GM23338 (cell line): Measurements from ENCODE around the gene FSD1. TPM values are rescaled to one million over a fixed set of nuclear protein-coding genes. Genes with fewer than 3 reads are reported as not detected.

Experiments
- ATAC-seq: fragments of 200-7000 bp; cut with Tn5 transposase; 3 replicates; pipeline ENCODE4 v1.9.1; 2020
- DNase-seq: peaks from one replicate; pipeline ENCODE4 v3.0.0-alpha.2; 2015; ENCODE audit warnings: low spot score
- H2AFZ ChIP-seq: fragments of 200-600 bp; sonication (generic); 2 replicates; pipeline ENCODE4 v1.8.0; 2016; ENCODE audit warnings: antibody characterized with exemption, mild to moderate bottlenecking, moderate library complexity
- H3F3A ChIP-seq: fragments of 200-600 bp; sonication (generic); replicated peaks from 2 replicates; pipeline ENCODE4 v1.8.0; 2017; ENCODE audit warnings: antibody characterized with exemption, mixed run types, low read depth
- H3K27ac ChIP-seq: fragments of 200-600 bp; sonication (generic); 2 replicates; pipeline ENCODE4 v1.6.1; 2016; ENCODE audit warnings: low read depth
- H3K27me3 ChIP-seq: fragments of 200-600 bp; sonication (generic); 2 replicates; pipeline ENCODE4 v1.8.0; 2016; ENCODE audit warnings: mild to moderate bottlenecking, mixed run types, moderate library complexity; ENCODE audit not compliant: insufficient read depth
- H3K36me3 ChIP-seq: fragments of 200-600 bp; sonication (generic); 2 replicates; pipeline ENCODE4 v1.8.0; 2016; ENCODE audit warnings: mild to moderate bottlenecking; ENCODE audit not compliant: insufficient read depth
- H3K4me1 ChIP-seq: fragments of 200-600 bp; sonication (generic); 2 replicates; pipeline ENCODE4 v1.8.0; 2016; ENCODE audit warnings: mild to moderate bottlenecking, moderate library complexity; ENCODE audit not compliant: insufficient read depth
- H3K4me2 ChIP-seq: fragments of 200-600 bp; sonication (generic); 2 replicates; pipeline ENCODE4 v1.7.1; 2017; ENCODE audit warnings: mixed run types
- H3K4me3 ChIP-seq: fragments of 200-600 bp; sonication (generic); 2 replicates; pipeline ENCODE4 v1.6.1; 2016; ENCODE audit warnings: mixed run types
- H3K79me2 ChIP-seq: fragments of 200-600 bp; sonication (generic); replicated peaks from 2 replicates; pipeline ENCODE4 v1.8.0; 2017; ENCODE audit warnings: mild to moderate bottlenecking; ENCODE audit not compliant: insufficient read depth
- H3K9me2 ChIP-seq: fragments of 200-600 bp; sonication (generic); 2 replicates; pipeline ENCODE4 v1.8.0; 2017; ENCODE audit not compliant: insufficient read depth
- H4K20me1 ChIP-seq: fragments of 200-600 bp; sonication (generic); replicated peaks from 2 replicates; pipeline ENCODE4 v1.8.0; 2017; ENCODE audit warnings: mild to moderate bottlenecking; ENCODE audit not compliant: insufficient read depth
- H3K27ac Mint-ChIP-seq: 2 replicates; pipeline ENCODE4 v1.8.0; 2020; ENCODE audit warnings: inconsistent platforms, mild to moderate bottlenecking, moderate library complexity, mixed read lengths
- H3K27me3 Mint-ChIP-seq: 3 replicates; pipeline ENCODE4 v1.8.0; 2022; ENCODE audit warnings: low read depth, mild to moderate bottlenecking, moderate library complexity, mixed read lengths, inconsistent platforms; ENCODE audit not compliant: insufficient read depth, poor library complexity
- H3K36me3 Mint-ChIP-seq: 3 replicates; pipeline ENCODE4 v1.8.0; 2021; ENCODE audit warnings: low read depth, mild to moderate bottlenecking, inconsistent platforms, moderate library complexity, mixed read lengths
- H3K4me1 Mint-ChIP-seq: 3 replicates; pipeline ENCODE4 v1.8.0; 2020; ENCODE audit warnings: mild to moderate bottlenecking, inconsistent platforms, mixed read lengths
- H3K4me3 Mint-ChIP-seq: 3 replicates; pipeline ENCODE4 v1.8.0; 2021; ENCODE audit warnings: moderate library complexity, mild to moderate bottlenecking, inconsistent platforms, mixed read lengths
- H3K9me3 Mint-ChIP-seq: 3 replicates; pipeline ENCODE4 v1.8.0; 2020; ENCODE audit warnings: moderate library complexity, mild to moderate bottlenecking, inconsistent platforms, mixed read lengths
- CREB1 ChIP-seq: fragments of 250-450 bp; sonication (Bioruptor Pico); IDR thresholded peaks from 2 replicates; pipeline ENCODE4 v1.5.0; 2020; ENCODE audit warnings: low read depth, mild to moderate bottlenecking, moderate library complexity
- CTCF ChIP-seq, 2 experiments: fragments of 200-600 bp in 1 of 2; sonication (generic) in 1 of 2; conservative IDR thresholded peaks; 2 replicates each; pipeline versions ENCODE4 v1.5.1 to v1.6.1; 2016 to 2017; ENCODE audit warnings: antibody characterized with exemption in 2 of 2, low read depth in 2 of 2, mild to moderate bottlenecking in 2 of 2, moderate library complexity in 1 of 2
- ETS1 ChIP-seq: IDR thresholded peaks from 2 replicates; pipeline ENCODE4 v1.6.1; 2016; ENCODE audit warnings: antibody characterized with exemption
- EZH2 ChIP-seq: fragments of 200-600 bp; sonication (generic); IDR thresholded peaks from one replicate; pipeline ENCODE4 v1.8.0; 2017; ENCODE audit warnings: antibody characterized with exemption, mild to moderate bottlenecking, low read depth; ENCODE audit not compliant: unreplicated experiment
- EZH2phosphoT487 ChIP-seq: fragments of 200-600 bp; sonication (generic); IDR thresholded peaks from one replicate; pipeline ENCODE4 v1.8.1; 2018; ENCODE audit warnings: antibody characterized with exemption; ENCODE audit not compliant: unreplicated experiment
- JUNB ChIP-seq: IDR thresholded peaks from one replicate; pipeline ENCODE4 v1.6.1; 2016; ENCODE audit warnings: antibody characterized with exemption; ENCODE audit not compliant: unreplicated experiment
- NANOG ChIP-seq: IDR thresholded peaks from 2 replicates; pipeline ENCODE4 v1.6.1; 2016; ENCODE audit warnings: antibody characterized with exemption, borderline replicate concordance
- POLR2AphosphoS5 ChIP-seq: IDR thresholded peaks from 2 replicates; pipeline ENCODE4 v1.6.1; 2016; ENCODE audit warnings: antibody characterized with exemption, low read depth
- REST ChIP-seq: IDR thresholded peaks from one replicate; pipeline ENCODE4 v1.6.1; 2018; ENCODE audit warnings: antibody characterized with exemption; ENCODE audit not compliant: unreplicated experiment
- STAT1 ChIP-seq: IDR thresholded peaks from one replicate; pipeline ENCODE4 v1.6.1; 2016; ENCODE audit warnings: antibody characterized with exemption; ENCODE audit not compliant: unreplicated experiment
- ZNF114 ChIP-seq: fragments of 250-450 bp; sonication (Bioruptor Pico); IDR thresholded peaks from 2 replicates; pipeline ENCODE4 v1.5.0; 2020; ENCODE audit warnings: mild to moderate bottlenecking, moderate library complexity
- ZNF331 ChIP-seq: fragments of 250-450 bp; sonication (Bioruptor Pico); IDR thresholded peaks from 2 replicates; pipeline ENCODE4 v1.5.0; 2020; ENCODE audit warnings: low read depth, mild to moderate bottlenecking, moderate library complexity
- ZNF462 ChIP-seq: fragments of 250-450 bp; sonication (Bioruptor Pico); IDR thresholded peaks from 2 replicates; pipeline ENCODE4 v1.5.0; 2020; ENCODE audit warnings: mild to moderate bottlenecking, moderate library complexity
- polyA plus RNA-seq: library from polyadenylated mRNA; unstranded; fragments of >200 nt; fragmentation: Nextera tagmentation; extraction: Ambion mirVana; gene quantifications from 2 replicates; pipeline ENCODE4 v1.2.1, GENCODE V29; 2016
- total RNA-seq: library from RNA; depleted of rRNA; stranded (reverse); fragments of >200 nt; shearing (Covaris generic); gene quantifications from 2 replicates; pipeline ENCODE4 v1.2.3, GENCODE V29; 2014

Gene FSD1
- total and polyA plus RNA-seq, 2 experiments from 2014 or later = 50.7 to 82.9 TPM

DNA sequence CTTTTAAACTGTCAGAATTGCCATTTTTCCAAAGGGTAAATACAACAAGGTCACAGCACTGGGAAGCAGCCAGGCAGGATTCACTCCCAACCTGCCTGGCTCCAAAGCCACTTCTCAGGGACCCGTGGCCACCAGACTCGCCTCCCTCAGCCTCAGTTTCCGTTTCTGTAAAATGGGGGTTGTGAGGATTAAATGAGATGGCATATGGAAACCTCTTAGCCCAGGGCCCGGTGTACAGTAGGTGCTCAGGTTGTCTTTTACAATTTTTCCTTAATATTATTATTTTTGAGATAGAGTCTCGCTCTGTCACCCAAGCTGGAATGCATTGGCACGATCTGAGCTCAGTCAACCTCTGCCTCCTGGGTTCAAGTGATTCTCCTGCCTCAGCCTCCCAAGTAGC, 47.4 kb upstream of the FSD1 start:
- peaks cover 6% of the 10 kb centered on the region for H3K27me3 Mint-ChIP-seq
- Histone ChIP-seq H4K20me1 (no peaks in the 10 kb centered on the region; the same call in 1 of the 2 replicates), H3K4me3 (no peak overlapping the region), H3F3A (no peaks in the 10 kb centered on the region), H3K79me2 (no peaks in the 10 kb centered on the region), H3K36me3 (peaks cover 20% of the 10 kb centered on the region), H3K27me3 (no peaks in the 10 kb centered on the region), H3K27ac (no peak overlapping the region), H3K4me2 (no peak overlapping the region), H3K9me2 (no peaks in the 10 kb centered on the region), H2AFZ (no peak overlapping the region), H3K4me1 (no peaks in the 10 kb centered on the region)
- peaks cover 73% of the 10 kb centered on the region for H3K36me3 Mint-ChIP-seq
- peaks cover 26% of the 10 kb centered on the region for H3K9me3 Mint-ChIP-seq
- no peaks in the 10 kb centered on the region for H3K4me1 Mint-ChIP-seq
- TF ChIP-seq ETS1 = no peak
- no peak for TF ChIP-seq CREB1
- TF ChIP-seq EZH2phosphoT487 = no peak
- TF ChIP-seq NANOG = no peak
- no peak for TF ChIP-seq STAT1
- TF ChIP-seq REST = no peak
- no peak for TF ChIP-seq POLR2AphosphoS5
- no peak for TF ChIP-seq EZH2
- TF ChIP-seq ZNF114 = no peak
- no peak for TF ChIP-seq CTCF (conservative IDR thresholded peaks at IDR 0.05; ENCODE audit: low read depth in 2 of 2)
- TF ChIP-seq ZNF462 (CRISPR knock-in tag) = no peak
- TF ChIP-seq ZNF331 (CRISPR knock-in tag) = no peak
- TF ChIP-seq JUNB = no peak
- no peak overlapping the region for H3K27ac Mint-ChIP-seq
- no peak overlapping the region for H3K4me3 Mint-ChIP-seq
- ATAC-seq = no peak
- no peak for DNase-seq
